ENCODE results near the gene TMPRSS11A.

TMPRSS11A gene

GRCh38 chr4:67907650-67908049, 55.6 kb downstream of the TMPRSS11A start:
- no peak for TF ChIP-seq CTCF (IDR thresholded peaks at IDR 0.05)
- H3K4me3 ChIP-seq (ENCODE audit: low read depth in 1 of 2, low read length in 1 of 2), result no peak overlapping the region
- no peaks in the 10 kb centered on the region for H3K9me3 ChIP-seq
- H3K4me1 ChIP-seq (ENCODE audit: control insufficient read depth in 1 of 2, insufficient read depth in 1 of 2, low read depth in 1 of 2, low read length in 1 of 2), result no peaks in the 10 kb centered on the region
- H3K27ac ChIP-seq, result no peak overlapping the region
- H3K36me3 ChIP-seq, result no peaks in the 10 kb centered on the region
- H3K27me3 ChIP-seq, result no peaks in the 10 kb centered on the region

GRCh38 chr4:67899096-67899495, 64.2 kb downstream of the TMPRSS11A start:
- Histone ChIP-seq H3K27me3 (no peaks in the 10 kb centered on the region), H3K9me3 (no peaks in the 10 kb centered on the region), H3K36me3 (no peaks in the 10 kb centered on the region), H3K27ac (no peak overlapping the region), H3K4me1 (ENCODE audit: control insufficient read depth in 1 of 2, insufficient read depth in 1 of 2, low read depth in 1 of 2, low read length in 1 of 2) (no peaks in the 10 kb centered on the region), H3K4me3 (ENCODE audit: low read depth in 1 of 2, low read length in 1 of 2) (no peak overlapping the region)
- TF ChIP-seq CTCF (IDR thresholded peaks at IDR 0.05), result no peak

GRCh38 chr4:67897686-67898085, 65.6 kb downstream of the TMPRSS11A start:
- Histone ChIP-seq H3K9me3 (no peaks in the 10 kb centered on the region), H3K4me1 (ENCODE audit: control insufficient read depth in 1 of 2, insufficient read depth in 1 of 2, low read depth in 1 of 2, low read length in 1 of 2) (no peaks in the 10 kb centered on the region), H3K4me3 (ENCODE audit: low read depth in 1 of 2, low read length in 1 of 2) (no peak overlapping the region), H3K36me3 (no peaks in the 10 kb centered on the region), H3K27ac (no peak overlapping the region), H3K27me3 (no peaks in the 10 kb centered on the region)
- TF ChIP-seq CTCF (IDR thresholded peaks at IDR 0.05), result no peak

GRCh38 chr4:67896421-67897065, 66.8 kb downstream of the TMPRSS11A start:
- Histone ChIP-seq H3K4me1 (ENCODE audit: control insufficient read depth in 1 of 2, insufficient read depth in 1 of 2, low read depth in 1 of 2, low read length in 1 of 2) (no peaks in the 10 kb centered on the region), H3K4me3 (ENCODE audit: low read depth in 1 of 2, low read length in 1 of 2) (no peak overlapping the region), H3K27me3 (no peaks in the 10 kb centered on the region), H3K36me3 (no peaks in the 10 kb centered on the region), H3K9me3 (no peaks in the 10 kb centered on the region), H3K27ac (no peak overlapping the region)
- TF ChIP-seq CTCF (IDR thresholded peaks at IDR 0.05), result no peak

GRCh38 chr4:67894659-67895058, 68.6 kb downstream of the TMPRSS11A start:
- Histone ChIP-seq H3K4me3 (ENCODE audit: low read depth in 1 of 2, low read length in 1 of 2) (no peak overlapping the region), H3K27ac (peak overlapping the region; percentile 25), H3K36me3 (no peaks in the 10 kb centered on the region), H3K27me3 (no peaks in the 10 kb centered on the region), H3K4me1 (ENCODE audit: control insufficient read depth in 1 of 2, insufficient read depth in 1 of 2, low read depth in 1 of 2, low read length in 1 of 2) (no peaks in the 10 kb centered on the region), H3K9me3 (no peaks in the 10 kb centered on the region)
- no peak for TF ChIP-seq CTCF (IDR thresholded peaks at IDR 0.05)
